GM12892 (cell line): ENCODE results near the gene RANBP1.

Source experiments
- DNase-seq: peaks from one replicate; pipeline ENCODE4 v3.0.0; 2011; ENCODE audit not compliant: insufficient read length
- FAIRE-seq: peaks from 2 replicates; lab custom pipeline; 2011; peaks lifted over from hg19 to GRCh38; lab: Jason Lieb, UNC
- POLR2A ChIP-seq: IDR thresholded peaks from 2 replicates; pipeline ENCODE4 v1.6.1; 2011; ENCODE audit warnings: low read depth, low read length, control low read depth
- POLR2AphosphoS5 ChIP-seq: IDR thresholded peaks from 2 replicates; pipeline ENCODE4 v1.6.1; 2011; ENCODE audit warnings: low read depth, low read length, control low read depth
- TAF1 ChIP-seq: IDR thresholded peaks from 2 replicates; pipeline ENCODE4 v1.6.1; 2011; ENCODE audit warnings: low read depth, mild to moderate bottlenecking, control low read depth, low read length, borderline replicate concordance

RANBP1 gene

DNA sequence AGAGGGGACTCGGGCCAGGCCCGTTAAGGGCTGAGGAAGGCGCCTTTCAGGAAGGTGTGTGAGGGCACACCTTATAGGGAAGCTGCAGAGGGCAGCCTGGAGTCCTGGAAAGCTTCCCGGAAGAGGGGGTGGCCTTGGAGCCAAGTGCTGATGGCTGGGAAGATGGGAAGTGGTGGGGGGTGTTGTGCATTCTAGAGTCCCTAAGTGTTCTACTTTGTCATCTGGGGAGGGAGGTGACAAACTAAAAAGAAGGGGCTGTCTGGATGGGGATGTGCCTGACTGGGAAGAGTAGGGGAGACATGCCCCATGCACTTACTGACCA, 22.5 kb downstream of the RANBP1 start:
- TF ChIP-seq POLR2A (no peak), POLR2AphosphoS5 (no peak), TAF1 (no peak)
- no peak for FAIRE-seq
- DNase-seq: no peak

GRCh38 chr22:20138868-20139267, 23.0 kb downstream of the RANBP1 start:
- TF ChIP-seq TAF1 (no peak), POLR2A (no peak), POLR2AphosphoS5 (no peak)
- DNase-seq (no peak), FAIRE-seq (no peak)

- DNase-seq (no peak), FAIRE-seq (no peak)
- TF ChIP-seq POLR2AphosphoS5 (no peak), TAF1 (no peak), POLR2A (no peak)
Observed at GRCh38 chr22:20139391-20140106, 23.6 kb downstream of the RANBP1 start.

DNA sequence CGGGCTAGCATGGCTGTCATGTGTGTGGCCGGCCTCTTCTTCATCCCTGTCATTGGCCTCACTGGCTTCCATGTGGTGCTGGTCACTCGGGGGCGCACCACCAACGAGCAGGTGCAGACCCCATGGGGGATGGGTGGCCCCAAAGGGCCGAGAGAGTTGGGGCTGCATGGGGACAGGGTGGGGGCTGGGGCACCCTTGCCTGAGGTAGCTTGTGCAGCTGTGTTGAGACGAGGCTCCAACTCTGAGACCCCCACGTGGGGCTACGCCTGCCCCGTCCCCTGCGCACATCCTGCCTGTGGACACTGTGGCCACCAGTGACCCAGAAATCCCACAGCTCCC, 24.2 kb downstream of the RANBP1 start:
- TF ChIP-seq POLR2AphosphoS5 (no peak), TAF1 (no peak), POLR2A (no peak)
- DNase-seq (no peak), FAIRE-seq (no peak)

DNA sequence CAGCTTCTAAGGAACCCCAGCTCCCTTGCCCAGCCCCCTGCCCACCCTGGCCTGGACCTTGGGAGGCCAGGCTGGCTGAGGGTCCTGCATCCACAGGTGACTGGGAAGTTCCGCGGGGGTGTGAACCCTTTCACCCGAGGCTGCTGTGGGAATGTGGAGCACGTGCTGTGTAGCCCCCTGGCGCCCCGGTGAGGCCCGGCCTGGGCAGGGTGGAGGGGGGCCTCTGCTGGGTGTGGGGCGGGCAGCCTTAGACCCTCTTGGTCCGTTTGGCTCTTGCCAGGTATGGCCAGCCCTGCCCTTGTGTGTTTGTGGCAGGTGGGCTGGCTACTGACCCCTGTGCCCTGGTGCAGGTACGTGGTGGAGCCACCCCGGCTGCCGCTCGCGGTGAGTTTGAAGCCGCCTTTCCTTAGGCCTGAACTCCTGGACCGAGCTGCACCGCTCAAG, 24.6 kb downstream of the RANBP1 start:
- no peak for FAIRE-seq
- TF ChIP-seq POLR2A: no peak
- no peak for TF ChIP-seq POLR2AphosphoS5
- no peak for TF ChIP-seq TAF1
- no peak for DNase-seq

DNA sequence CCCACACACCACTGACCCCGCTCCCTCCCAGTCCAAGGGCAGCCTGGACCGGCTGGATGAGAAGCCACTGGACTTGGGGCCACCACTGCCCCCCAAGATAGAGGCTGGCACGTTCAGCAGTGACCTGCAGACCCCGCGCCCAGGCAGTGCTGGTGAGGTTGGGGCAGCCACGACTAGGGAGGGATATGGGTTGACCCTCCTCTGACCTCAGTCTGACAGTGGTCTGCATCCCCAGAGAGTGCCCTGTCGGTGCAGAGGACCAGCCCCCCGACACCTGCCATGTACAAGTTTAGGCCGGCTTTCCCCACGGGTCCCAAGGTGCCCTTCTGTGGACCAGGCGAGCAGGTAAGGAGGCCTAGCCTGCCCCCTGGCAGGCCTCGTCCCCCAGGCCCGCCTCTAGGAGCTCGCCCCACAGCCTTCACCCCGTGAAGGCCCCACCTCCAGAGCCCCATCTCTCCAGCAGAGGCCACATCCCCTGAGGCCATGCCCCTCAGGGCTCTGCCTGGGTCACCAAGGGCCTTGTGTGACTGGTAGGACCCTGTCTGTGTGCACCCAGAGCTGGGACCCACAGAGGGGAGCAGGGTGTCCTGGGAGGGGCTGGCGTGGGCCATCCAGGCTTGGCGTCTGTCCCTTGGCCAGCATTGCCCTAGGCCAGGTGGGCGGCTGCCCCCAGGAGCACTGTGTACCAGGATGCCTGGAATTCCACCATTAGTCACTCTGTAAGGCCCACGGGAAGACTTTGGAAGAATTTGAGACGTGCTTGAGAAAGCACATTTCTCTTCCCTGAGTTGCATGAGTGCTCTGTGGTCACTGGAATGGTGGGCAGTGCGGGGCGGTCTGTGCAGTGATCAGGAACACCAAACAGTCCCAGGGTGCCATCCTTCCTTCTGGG, 25.5 kb downstream of the RANBP1 start:
- DNase-seq: no peak
- no peak for FAIRE-seq
- no peak for TF ChIP-seq POLR2AphosphoS5
- TF ChIP-seq POLR2A: no peak
- TF ChIP-seq TAF1: no peak

DNA sequence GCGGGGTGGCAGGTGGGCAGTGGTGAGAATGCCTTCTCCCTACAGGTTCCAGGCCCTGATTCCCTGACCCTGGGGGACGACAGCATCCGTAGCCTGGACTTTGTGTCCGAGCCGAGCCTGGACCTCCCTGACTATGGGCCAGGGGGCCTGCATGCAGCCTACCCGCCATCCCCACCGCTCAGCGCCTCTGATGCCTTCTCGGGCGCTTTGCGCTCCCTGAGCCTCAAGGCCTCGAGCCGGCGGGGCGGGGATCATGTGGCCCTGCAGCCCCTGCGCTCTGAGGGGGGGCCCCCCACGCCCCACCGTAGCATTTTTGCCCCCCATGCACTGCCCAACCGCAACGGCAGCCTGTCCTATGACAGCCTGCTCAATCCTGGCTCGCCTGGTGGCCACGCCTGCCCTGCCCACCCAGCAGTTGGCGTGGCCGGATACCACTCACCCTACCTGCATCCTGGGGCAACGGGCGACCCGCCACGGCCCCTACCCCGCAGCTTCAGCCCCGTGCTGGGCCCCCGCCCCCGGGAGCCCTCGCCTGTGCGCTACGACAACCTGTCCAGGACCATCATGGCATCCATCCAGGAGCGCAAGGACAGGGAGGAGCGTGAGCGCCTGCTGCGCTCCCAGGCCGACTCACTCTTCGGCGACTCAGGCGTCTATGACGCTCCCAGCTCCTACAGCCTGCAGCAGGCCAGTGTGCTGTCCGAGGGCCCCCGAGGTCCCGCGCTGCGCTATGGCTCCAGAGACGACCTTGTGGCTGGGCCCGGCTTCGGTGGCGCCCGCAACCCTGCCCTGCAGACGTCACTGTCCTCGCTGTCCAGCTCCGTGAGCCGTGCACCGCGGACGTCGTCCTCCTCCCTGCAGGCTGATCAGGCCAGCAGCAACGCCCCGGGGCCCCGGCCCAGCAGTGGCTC, 27.1 kb downstream of the RANBP1 start:
- FAIRE-seq: no peak
- TF ChIP-seq POLR2A: no peak
- no peak for TF ChIP-seq TAF1
- no peak for DNase-seq

DNA sequence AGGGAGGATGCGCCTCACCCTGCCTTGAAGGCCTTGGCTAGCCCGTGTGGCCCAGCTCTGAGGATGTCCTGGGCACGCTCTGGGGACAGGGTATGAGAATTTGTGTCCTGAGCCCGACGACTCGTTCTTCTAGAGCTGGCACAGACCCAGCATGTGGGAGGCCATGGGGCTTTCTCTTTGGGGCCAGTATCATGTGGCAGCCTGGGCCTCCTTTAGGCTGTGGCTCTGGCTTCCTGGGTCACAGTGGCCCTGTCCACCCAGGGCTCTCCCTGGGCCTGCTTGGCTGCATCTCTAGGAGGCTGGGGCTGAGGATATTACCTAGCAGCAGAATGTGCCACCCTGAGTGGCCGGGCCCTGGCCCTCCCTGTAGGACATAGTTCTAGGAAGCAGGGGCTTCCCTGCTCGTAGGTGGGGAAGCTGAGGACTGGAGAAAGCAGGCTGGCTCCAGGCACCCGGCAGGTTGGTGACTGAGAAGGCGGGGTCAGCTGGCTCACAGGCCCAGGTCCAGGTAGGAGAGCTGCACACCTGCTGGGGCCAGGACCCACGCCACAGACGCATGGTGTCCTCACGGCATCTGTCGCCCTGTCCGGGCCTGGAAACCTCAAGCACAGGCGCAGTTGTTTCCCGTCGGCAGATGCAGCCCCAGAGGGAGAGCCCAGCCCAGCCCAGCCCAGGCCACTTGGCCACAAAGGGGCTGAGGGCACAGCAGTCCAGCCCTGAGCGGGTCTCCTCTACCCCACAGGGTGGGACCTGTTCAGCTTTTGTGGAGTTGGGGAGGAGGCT, 28.2 kb downstream of the RANBP1 start:
- FAIRE-seq (no peak), DNase-seq (no peak)
- TF ChIP-seq POLR2A: no peak

DNA sequence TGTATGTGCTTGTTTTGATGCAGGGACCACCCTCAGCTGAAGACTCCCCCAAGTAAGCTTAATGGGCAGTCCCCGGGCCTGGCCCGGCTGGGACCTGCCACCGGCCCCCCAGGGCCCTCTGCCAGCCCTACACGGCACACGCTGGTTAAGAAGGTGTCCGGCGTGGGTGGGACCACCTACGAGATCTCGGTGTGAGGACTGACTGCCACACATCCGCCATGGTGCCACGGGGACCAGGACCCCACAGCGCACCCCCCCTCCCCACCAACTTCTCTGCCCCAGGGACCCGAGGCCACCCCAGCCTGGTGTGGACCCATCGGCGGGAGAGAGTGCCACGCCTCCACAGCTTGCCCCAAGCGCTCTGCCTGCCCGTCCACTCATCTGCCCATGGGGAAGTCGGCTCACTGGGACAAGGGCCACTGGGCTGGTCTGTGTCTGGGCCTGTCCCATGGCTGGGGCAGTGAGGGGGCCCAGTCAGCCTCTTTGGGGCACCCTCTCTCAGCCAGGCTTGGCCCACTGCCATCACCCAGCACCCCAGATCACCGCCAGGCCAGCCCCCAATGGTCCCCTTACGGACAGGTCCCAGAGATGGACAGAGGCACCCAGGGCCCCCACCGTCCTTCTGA, 29.4 kb downstream of the RANBP1 start:
- no peak for DNase-seq
- TF ChIP-seq POLR2A (no peak), TAF1 (no peak), POLR2AphosphoS5 (no peak)
- no peak for FAIRE-seq

- FAIRE-seq (no peak), DNase-seq (no peak)
- TF ChIP-seq TAF1 (no peak), POLR2A (no peak), POLR2AphosphoS5 (no peak)
Observed at GRCh38 chr22:20145832-20146223, 29.9 kb downstream of the RANBP1 start.
